ENCODE data around the gene DNAJB4.

The DNAJB4 gene

DNA sequence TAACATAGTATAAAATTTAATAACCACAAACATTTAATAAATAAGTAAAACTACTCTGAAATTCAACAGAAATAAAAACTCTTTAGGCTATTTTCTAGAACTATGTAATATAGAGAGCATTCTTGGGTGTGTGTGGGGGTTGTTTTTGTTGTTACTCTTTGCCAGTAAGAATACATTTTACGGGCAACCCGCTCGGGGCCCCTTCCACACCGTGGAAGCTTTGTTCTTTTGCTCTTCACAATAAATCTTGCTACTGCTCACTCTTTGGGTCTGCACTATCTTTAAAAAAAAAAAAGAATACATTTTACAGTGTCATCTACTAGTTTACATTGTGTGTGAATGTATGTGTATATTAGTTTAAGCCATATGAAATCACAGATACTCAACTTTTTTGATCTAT lies 25.1 kb downstream of the DNAJB4 start:
- no peak overlapping the region for H2AFZ ChIP-seq (ENCODE audit: low read depth, low read length)
- no peaks in the 10 kb centered on the region for H3K36me3 ChIP-seq (ENCODE audit: insufficient read depth, low read length)
- no peaks in the 10 kb centered on the region for H3K9me3 ChIP-seq (ENCODE audit: low read length)
- no peaks in the 10 kb centered on the region for H3K4me1 ChIP-seq (ENCODE audit: insufficient read depth, low read length)
- H3K4me3 ChIP-seq (ENCODE audit: low read length) = no peak overlapping the region
- no peaks in the 10 kb centered on the region for H3K27me3 ChIP-seq (ENCODE audit: insufficient read depth, low read length)

DNA sequence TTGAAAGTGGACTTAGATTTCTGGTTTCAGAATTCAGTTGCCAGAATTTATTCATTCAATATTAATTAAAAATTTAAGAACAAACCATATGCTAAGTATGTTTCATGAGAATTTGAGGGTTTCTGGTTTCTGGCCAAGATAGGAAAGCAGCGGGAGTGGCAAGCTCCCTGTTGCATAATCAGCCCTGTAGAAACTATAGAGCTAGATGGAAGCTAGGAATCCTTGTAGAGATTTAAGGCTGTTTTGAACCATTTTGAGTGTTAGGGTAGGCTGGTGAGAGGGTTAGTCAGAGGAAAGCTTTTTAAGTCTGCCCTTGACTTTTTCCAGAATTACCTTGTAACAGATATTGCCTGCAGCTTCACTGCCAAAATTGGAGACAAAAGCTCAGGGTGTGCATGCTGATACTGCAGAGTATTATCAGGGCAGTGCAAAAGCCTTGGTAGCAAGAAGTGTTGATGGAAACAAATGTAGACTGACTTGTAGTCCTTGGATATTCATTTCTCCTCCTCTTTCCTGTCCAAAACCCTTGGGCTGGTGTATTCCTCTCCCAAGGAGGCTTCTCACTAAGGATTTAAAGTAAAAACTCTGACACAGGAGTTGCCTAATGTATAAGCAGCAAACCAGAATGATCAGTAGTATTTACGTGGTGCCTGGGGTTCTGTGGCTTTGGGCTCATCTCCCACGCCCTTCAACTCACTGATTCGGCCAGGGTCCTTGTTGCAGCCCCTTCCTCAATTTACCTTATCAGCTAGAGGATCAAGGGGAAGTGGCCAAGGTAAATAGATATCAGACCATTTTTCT lies 28.5 kb downstream of the DNAJB4 start:
- no peaks in the 10 kb centered on the region for H3K4me1 ChIP-seq (ENCODE audit: insufficient read depth, low read length)
- no peaks in the 10 kb centered on the region for H3K27me3 ChIP-seq (ENCODE audit: insufficient read depth, low read length)
- H3K36me3 ChIP-seq (ENCODE audit: insufficient read depth, low read length) = no peaks in the 10 kb centered on the region
- no peak overlapping the region for H2AFZ ChIP-seq (ENCODE audit: low read depth, low read length)
- no peaks in the 10 kb centered on the region for H3K9me3 ChIP-seq (ENCODE audit: low read length)
- H3K4me3 ChIP-seq (ENCODE audit: low read length) = no peak overlapping the region

DNA sequence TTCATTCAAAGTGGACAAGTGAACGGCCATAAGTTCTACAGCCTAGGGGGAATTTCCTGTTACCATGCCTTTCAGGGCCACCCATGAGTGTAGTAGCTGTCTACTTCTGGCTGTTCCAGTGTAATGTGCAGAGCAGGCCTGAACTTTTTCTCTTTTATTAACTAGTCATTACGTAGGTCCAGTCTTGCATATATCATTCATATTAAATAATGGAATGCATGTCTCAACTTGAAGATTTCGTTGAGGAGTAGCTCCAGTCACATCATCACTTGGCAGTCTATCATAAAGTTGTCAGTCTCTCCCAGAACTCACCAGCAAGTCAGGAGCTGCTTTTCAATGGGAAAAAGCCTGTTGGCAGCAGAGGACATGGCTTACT lies 29.0 kb downstream of the DNAJB4 start:
- H2AFZ ChIP-seq (ENCODE audit: low read depth, low read length) = no peak overlapping the region
- H3K4me1 ChIP-seq (ENCODE audit: insufficient read depth, low read length) = no peaks in the 10 kb centered on the region
- H3K4me3 ChIP-seq (ENCODE audit: low read length) = no peak overlapping the region
- no peaks in the 10 kb centered on the region for H3K36me3 ChIP-seq (ENCODE audit: insufficient read depth, low read length)
- no peaks in the 10 kb centered on the region for H3K9me3 ChIP-seq (ENCODE audit: low read length)
- no peaks in the 10 kb centered on the region for H3K27me3 ChIP-seq (ENCODE audit: insufficient read depth, low read length)

DNA sequence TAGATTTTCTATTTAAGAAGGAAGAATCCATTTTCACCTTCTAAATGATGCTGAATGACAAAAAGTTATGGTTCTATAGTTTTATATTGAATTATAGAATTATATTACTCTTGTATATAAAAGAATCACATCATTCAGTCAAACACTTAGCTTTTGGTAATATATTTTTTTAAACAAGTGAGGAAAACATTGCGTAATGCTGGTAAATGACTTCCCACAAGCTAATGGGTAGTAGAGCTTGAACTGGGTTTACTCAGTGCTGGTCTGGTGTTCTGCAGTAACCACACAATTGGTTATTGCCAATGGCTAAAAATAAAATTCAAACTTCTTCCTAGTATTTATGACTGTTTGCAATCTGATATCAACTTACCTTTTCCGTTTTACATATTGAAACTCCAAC lies 30.4 kb downstream of the DNAJB4 start:
- Histone ChIP-seq H3K9me3 (ENCODE audit: low read length) (no peaks in the 10 kb centered on the region), H3K4me1 (ENCODE audit: insufficient read depth, low read length) (no peaks in the 10 kb centered on the region), H3K36me3 (ENCODE audit: insufficient read depth, low read length) (no peaks in the 10 kb centered on the region), H3K27me3 (ENCODE audit: insufficient read depth, low read length) (no peaks in the 10 kb centered on the region), H3K4me3 (ENCODE audit: low read length) (no peak overlapping the region), H2AFZ (ENCODE audit: low read depth, low read length) (no peak overlapping the region)

DNA sequence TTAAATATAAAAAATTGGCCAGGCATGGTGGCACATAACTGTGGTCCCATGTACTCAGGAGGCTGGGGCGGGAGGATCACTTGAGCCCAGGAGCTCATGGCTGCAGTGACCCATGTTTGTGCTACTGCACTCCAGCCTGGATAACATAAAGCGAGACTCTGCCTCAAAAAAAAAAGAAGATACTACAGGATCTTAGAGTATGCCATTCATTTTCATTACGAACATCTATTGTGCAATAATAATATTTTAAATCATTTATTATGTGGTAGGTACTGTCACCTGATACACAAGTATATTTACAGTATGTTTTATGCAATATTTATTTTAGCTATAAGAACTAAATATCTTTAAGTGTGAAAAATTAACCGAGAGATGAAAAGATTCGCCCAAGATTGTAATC lies 31.7 kb downstream of the DNAJB4 start:
- H3K36me3 ChIP-seq (ENCODE audit: insufficient read depth, low read length) = no peaks in the 10 kb centered on the region
- no peak overlapping the region for H3K4me3 ChIP-seq (ENCODE audit: low read length)
- no peaks in the 10 kb centered on the region for H3K4me1 ChIP-seq (ENCODE audit: insufficient read depth, low read length)
- H3K27me3 ChIP-seq (ENCODE audit: insufficient read depth, low read length) = no peaks in the 10 kb centered on the region
- H2AFZ ChIP-seq (ENCODE audit: low read depth, low read length) = no peak overlapping the region
- no peaks in the 10 kb centered on the region for H3K9me3 ChIP-seq (ENCODE audit: low read length)

DNA sequence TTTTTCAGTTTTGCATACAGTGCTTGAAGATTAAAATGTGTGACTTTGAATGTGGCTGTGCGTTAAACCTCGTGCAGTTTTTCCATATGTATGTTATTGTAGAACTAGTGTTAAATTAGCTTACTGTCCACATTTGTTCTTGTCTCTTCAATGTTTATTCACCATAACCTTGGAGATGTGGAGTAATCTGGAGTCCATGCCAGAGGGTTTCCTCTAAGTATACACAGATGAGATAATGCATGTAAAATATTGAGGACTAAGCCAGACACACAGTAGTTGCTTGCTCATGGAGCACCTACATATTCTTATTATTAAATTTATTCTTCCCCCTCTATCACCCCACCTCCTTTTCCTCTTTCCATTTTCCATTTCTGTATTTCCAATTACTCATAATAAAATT lies 33.3 kb downstream of the DNAJB4 start:
- H3K36me3 ChIP-seq (ENCODE audit: insufficient read depth, low read length) = no peaks in the 10 kb centered on the region
- no peaks in the 10 kb centered on the region for H3K4me1 ChIP-seq (ENCODE audit: insufficient read depth, low read length)
- no peak overlapping the region for H3K4me3 ChIP-seq (ENCODE audit: low read length)
- H3K9me3 ChIP-seq (ENCODE audit: low read length) = no peaks in the 10 kb centered on the region
- H3K27me3 ChIP-seq (ENCODE audit: insufficient read depth, low read length) = peaks cover 4% of the 10 kb centered on the region
- no peak overlapping the region for H2AFZ ChIP-seq (ENCODE audit: low read depth, low read length)

DNA sequence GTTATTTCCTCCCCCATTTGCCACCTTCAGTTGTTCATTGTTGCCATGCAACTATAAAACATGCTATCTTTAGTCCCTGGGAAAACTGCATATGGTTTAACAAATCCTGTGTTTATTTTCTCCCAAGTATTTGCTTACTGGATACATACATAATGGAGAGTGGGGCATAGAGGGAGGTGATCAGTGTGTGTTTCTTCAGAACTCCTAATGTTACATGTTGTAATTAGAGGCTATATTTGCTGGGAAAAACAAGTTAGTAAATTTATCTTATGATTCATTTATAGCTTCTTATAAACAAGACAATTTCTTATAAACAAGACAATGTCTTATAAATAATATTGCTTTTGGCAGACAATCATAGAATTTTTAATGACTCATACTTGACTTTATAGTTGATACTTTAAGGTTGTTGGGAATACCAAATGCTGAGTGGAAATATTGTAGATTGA lies 33.8 kb downstream of the DNAJB4 start:
- Histone ChIP-seq H3K4me1 (ENCODE audit: insufficient read depth, low read length) (no peaks in the 10 kb centered on the region), H3K9me3 (ENCODE audit: low read length) (no peaks in the 10 kb centered on the region), H3K36me3 (ENCODE audit: insufficient read depth, low read length) (no peaks in the 10 kb centered on the region), H3K27me3 (ENCODE audit: insufficient read depth, low read length) (peaks cover 8% of the 10 kb centered on the region), H2AFZ (ENCODE audit: low read depth, low read length) (no peak overlapping the region), H3K4me3 (ENCODE audit: low read length) (no peak overlapping the region)

DNA sequence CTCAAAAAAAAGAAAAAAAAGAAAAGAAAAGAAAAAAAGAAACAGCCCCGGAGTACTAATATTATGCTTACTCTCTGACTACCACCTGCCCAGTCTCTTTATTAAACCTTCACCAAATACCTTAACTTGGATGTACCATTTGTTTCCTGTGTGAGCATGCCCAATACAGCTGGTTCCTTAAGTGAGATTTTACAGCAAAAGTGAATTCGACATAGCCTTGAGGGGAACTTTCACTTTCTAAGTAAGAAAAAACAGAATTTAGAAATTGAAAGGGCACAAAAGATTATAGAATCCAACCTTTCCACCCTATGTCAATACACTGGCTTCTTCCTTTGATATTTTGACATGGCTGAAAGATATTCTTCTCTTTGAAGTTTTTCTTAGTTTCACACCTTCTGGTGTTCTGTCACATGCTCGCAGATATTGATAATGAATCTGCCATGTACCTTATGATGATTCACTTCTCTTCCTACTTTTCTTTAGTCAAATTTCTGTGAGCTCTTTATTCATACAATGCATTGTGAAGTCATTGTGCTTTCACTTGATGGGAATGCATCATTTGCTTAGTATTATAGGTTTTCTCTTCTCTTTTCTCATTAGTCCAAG lies 35.8 kb downstream of the DNAJB4 start:
- Histone ChIP-seq H3K27me3 (ENCODE audit: insufficient read depth, low read length) (peaks cover 26% of the 10 kb centered on the region), H3K36me3 (ENCODE audit: insufficient read depth, low read length) (no peaks in the 10 kb centered on the region), H2AFZ (ENCODE audit: low read depth, low read length) (no peak overlapping the region), H3K4me1 (ENCODE audit: insufficient read depth, low read length) (no peaks in the 10 kb centered on the region), H3K9me3 (ENCODE audit: low read length) (peaks cover 8% of the 10 kb centered on the region), H3K4me3 (ENCODE audit: low read length) (no peak overlapping the region)

DNA sequence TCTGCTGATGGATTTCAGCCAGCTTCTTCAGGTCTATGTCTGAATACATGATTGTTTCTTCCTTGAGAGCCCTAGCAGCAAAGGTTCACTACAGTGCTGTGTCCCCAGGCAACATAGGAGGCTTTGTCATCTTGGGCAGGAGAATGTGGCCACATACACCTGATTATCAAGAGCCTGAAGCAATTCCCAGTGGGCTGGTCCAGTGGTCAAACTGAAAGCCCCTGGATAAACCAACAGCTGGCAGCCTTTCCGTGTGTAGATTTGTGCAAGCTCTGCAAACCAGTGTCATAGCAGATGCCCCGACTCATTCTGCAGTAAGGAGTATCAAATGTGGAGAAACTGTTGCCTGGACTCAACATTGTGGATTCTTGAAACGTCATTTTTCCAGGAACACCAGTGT lies 38.7 kb downstream of the DNAJB4 start:
- Histone ChIP-seq H3K27me3 (ENCODE audit: insufficient read depth, low read length) (peaks cover 48% of the 10 kb centered on the region), H3K9me3 (ENCODE audit: low read length) (peaks cover 9% of the 10 kb centered on the region), H3K4me1 (ENCODE audit: insufficient read depth, low read length) (peaks cover 7% of the 10 kb centered on the region), H3K36me3 (ENCODE audit: insufficient read depth, low read length) (no peaks in the 10 kb centered on the region), H2AFZ (ENCODE audit: low read depth, low read length) (no peak overlapping the region), H3K4me3 (ENCODE audit: low read length) (no peak overlapping the region)

DNA sequence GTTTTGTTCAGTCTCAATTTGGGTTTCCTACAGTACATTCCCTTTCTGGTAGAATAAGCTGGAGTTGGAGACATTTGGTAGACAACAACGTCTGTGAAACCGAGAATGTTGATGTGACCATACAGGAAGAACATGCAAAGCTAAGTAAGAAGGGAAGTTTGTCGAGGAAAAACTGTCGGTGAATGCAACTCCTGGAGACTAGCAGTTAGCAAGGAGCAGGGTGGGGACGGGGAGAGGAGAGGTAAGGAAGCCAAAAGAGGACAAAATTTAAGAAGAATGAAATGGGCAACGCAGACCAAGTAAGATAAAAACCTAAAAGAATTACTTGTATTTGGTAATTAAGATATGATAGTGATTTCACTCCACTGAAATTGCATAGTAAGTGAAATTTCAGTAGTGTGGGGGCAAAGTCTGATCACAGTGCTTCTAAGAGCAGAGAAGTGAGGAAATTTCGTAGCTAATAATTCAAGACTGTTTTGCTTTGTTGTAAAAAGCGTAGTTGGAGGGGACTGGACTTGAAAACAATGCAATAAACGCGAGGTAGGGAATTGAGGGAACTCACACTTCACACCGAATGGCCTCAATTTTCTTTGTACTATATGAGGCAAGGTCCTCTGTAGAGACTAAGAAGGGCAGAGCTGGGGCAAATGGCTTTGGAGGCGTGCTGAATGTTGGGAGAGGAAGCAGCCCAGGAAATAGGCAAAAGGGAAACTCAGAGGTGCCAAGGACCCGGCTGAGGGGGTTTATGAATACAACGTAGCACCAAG lies 40.2 kb downstream of the DNAJB4 start:
- Histone ChIP-seq H3K4me1 (ENCODE audit: insufficient read depth, low read length) (peaks cover 7% of the 10 kb centered on the region), H3K4me3 (ENCODE audit: low read length) (no peak overlapping the region), H3K9me3 (ENCODE audit: low read length) (peaks cover 9% of the 10 kb centered on the region), H3K36me3 (ENCODE audit: insufficient read depth, low read length) (no peaks in the 10 kb centered on the region), H3K27me3 (ENCODE audit: insufficient read depth, low read length) (peaks cover 50% of the 10 kb centered on the region), H2AFZ (ENCODE audit: low read depth, low read length) (no peak overlapping the region)

DNA sequence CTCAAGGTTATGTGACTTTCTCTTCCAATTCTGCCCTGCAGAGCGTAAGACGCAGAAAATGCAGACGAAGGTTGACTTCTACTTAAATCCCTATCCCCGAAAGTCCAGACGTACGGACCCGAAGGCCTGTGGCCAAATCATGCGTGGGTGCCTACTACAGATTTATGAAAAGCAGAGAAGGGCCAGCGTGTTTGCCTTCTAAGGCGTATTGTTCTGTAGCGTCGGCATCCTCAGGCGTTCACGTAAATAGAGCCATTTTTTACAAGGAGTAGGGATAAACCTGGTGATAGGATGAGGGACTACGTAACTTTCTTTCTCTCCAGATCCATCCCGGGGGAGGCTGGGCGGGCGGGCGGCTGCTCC lies 40.8 kb downstream of the DNAJB4 start:
- H3K4me1 ChIP-seq (ENCODE audit: insufficient read depth, low read length) = peaks cover 7% of the 10 kb centered on the region
- peaks cover 50% of the 10 kb centered on the region for H3K27me3 ChIP-seq (ENCODE audit: insufficient read depth, low read length)
- H3K4me3 ChIP-seq (ENCODE audit: low read length) = no peak overlapping the region
- H3K9me3 ChIP-seq (ENCODE audit: low read length) = peaks cover 9% of the 10 kb centered on the region
- H2AFZ ChIP-seq (ENCODE audit: low read depth, low read length) = no peak overlapping the region
- no peaks in the 10 kb centered on the region for H3K36me3 ChIP-seq (ENCODE audit: insufficient read depth, low read length)

DNA sequence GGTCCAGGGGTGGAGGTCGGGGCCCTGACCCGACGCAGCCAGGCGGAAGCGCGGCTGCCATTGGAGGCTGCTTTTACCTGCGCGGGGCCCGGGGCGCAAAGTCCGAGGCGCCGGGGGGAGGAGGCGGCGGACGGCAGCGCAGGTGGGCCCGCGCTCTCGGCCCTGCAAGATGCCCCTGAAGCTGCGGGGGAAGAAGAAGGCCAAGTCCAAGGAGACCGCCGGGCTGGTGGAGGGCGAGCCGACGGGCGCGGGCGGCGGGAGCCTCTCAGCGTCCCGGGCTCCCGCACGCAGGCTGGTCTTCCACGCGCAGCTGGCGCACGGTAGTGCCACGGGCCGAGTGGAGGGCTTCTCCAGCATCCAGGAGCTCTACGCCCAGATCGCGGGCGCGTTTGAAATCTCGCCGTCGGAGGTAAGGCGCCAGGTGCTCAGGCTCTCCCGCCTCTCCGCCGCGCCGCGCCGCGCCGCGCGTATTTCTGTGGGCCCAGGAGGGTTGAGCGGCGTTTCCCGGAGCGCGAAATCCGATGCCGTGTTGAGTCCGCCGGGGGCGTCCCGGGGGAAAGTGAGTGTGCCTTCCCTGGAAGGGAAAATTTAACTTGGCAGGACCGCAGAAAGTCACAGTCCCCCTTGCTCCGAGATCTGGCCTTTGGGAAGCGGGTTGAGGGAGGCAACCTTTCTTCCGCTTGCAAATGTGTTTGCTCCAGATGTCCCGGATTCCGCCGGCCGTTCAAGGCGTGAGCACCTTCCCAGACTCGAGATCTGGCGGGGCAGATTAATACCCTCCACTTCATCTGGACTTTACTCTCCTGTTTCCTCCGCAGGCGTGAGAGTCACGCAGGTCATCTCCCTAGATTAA lies 41.4 kb downstream of the DNAJB4 start, which contains the start of gene GIPC2:
Gene GIPC2, plus strand, starts transcription at position 41 of the 853 bp plus-strand sequence. Its CDS starts 129 bp downstream, at position 170.
- peaks cover 9% of the 10 kb centered on the region for H3K9me3 ChIP-seq (ENCODE audit: low read length)
- H2AFZ ChIP-seq (ENCODE audit: low read depth, low read length) = peak within 1 kb of the TSS; percentile 87
- H3K4me3 ChIP-seq (ENCODE audit: low read length) = peak within 1 kb of the TSS; percentile 39
- H3K4me1 ChIP-seq (ENCODE audit: insufficient read depth, low read length) = peaks cover 7% of the 10 kb centered on the region
- H3K36me3 ChIP-seq (ENCODE audit: insufficient read depth, low read length) = no peaks in the 10 kb centered on the region
- peaks cover 50% of the 10 kb centered on the region for H3K27me3 ChIP-seq (ENCODE audit: insufficient read depth, low read length)

Data from neuron (in vitro differentiated cells).